ENCODE results near the gene NUP42. TPM values are rescaled to one million over a fixed set of nuclear protein-coding genes. Genes with fewer than 3 reads are reported as not detected.

Gene NUP42
- total RNA-seq, 1 donor from 2014 or later: 45.8 TPM

- Mint-ChIP-seq H3K27me3 (ENCODE audit: low read depth) (no peaks in the 10 kb centered on the region), H3K4me3 (no peak overlapping the region), H3K9me3 (no peaks in the 10 kb centered on the region), H3K4me1 (peaks cover 18% of the 10 kb centered on the region), H3K36me3 (peaks cover 6% of the 10 kb centered on the region), H3K27ac (no peak overlapping the region)
- no peak for TF ChIP-seq CTCF (IDR thresholded peaks at IDR 0.05; ENCODE audit: unreplicated experiment)
- no peak for DNase-seq (ENCODE audit: low spot score in 2 of 2, unreplicated experiment in 2 of 2)
These were observed 28.7 kb downstream of the NUP42 start for GRCh38 chr7:23210506-23210905.

- H3K4me3 Mint-ChIP-seq: peak overlapping the region; percentile 33
- peaks cover 2% of the 10 kb centered on the region for H3K36me3 Mint-ChIP-seq
- DNase-seq (ENCODE audit: low spot score in 2 of 2, unreplicated experiment in 2 of 2): no peak
- no peaks in the 10 kb centered on the region for H3K27me3 Mint-ChIP-seq (ENCODE audit: low read depth)
- H3K4me1 Mint-ChIP-seq: peaks cover 18% of the 10 kb centered on the region
- no peaks in the 10 kb centered on the region for H3K9me3 Mint-ChIP-seq
- peak overlapping the region; percentile 26 for H3K27ac Mint-ChIP-seq
- no peak for TF ChIP-seq CTCF (IDR thresholded peaks at IDR 0.05; ENCODE audit: unreplicated experiment)
These were observed 29.7 kb downstream of the NUP42 start for GRCh38 chr7:23211589-23211988.

- no peaks in the 10 kb centered on the region for H3K9me3 Mint-ChIP-seq
- no peaks in the 10 kb centered on the region for H3K27me3 Mint-ChIP-seq (ENCODE audit: low read depth)
- TF ChIP-seq CTCF (IDR thresholded peaks at IDR 0.05; ENCODE audit: unreplicated experiment): no peak
- H3K4me3 Mint-ChIP-seq: no peak overlapping the region
- H3K36me3 Mint-ChIP-seq: no peaks in the 10 kb centered on the region
- peaks cover 18% of the 10 kb centered on the region for H3K4me1 Mint-ChIP-seq
- H3K27ac Mint-ChIP-seq: peak overlapping the region; percentile 26
- no peak for DNase-seq (ENCODE audit: low spot score in 2 of 2, unreplicated experiment in 2 of 2)
These were observed 30.5 kb downstream of the NUP42 start for GRCh38 chr7:23212395-23212794.

GRCh38 chr7:23212841-23213240, 31.0 kb downstream of the NUP42 start:
- Mint-ChIP-seq H3K36me3 (no peaks in the 10 kb centered on the region), H3K4me1 (peaks cover 18% of the 10 kb centered on the region), H3K27ac (no peak overlapping the region), H3K4me3 (no peak overlapping the region), H3K9me3 (no peaks in the 10 kb centered on the region), H3K27me3 (ENCODE audit: low read depth) (no peaks in the 10 kb centered on the region)
- TF ChIP-seq CTCF (IDR thresholded peaks at IDR 0.05; ENCODE audit: unreplicated experiment): no peak
- DNase-seq (ENCODE audit: low spot score in 2 of 2, unreplicated experiment in 2 of 2): no peak

GRCh38 chr7:23213755-23214154, 31.9 kb downstream of the NUP42 start:
- no peaks in the 10 kb centered on the region for H3K36me3 Mint-ChIP-seq
- H3K4me1 Mint-ChIP-seq: peaks cover 18% of the 10 kb centered on the region
- H3K4me3 Mint-ChIP-seq: no peak overlapping the region
- DNase-seq (ENCODE audit: low spot score in 2 of 2, unreplicated experiment in 2 of 2): no peak
- H3K27ac Mint-ChIP-seq: no peak overlapping the region
- no peaks in the 10 kb centered on the region for H3K27me3 Mint-ChIP-seq (ENCODE audit: low read depth)
- TF ChIP-seq CTCF (IDR thresholded peaks at IDR 0.05; ENCODE audit: unreplicated experiment): no peak
- H3K9me3 Mint-ChIP-seq: no peaks in the 10 kb centered on the region

- no peak for TF ChIP-seq CTCF (IDR thresholded peaks at IDR 0.05; ENCODE audit: unreplicated experiment)
- DNase-seq (ENCODE audit: low spot score in 2 of 2, unreplicated experiment in 2 of 2): no peak
- Mint-ChIP-seq H3K27me3 (ENCODE audit: low read depth) (no peaks in the 10 kb centered on the region), H3K4me3 (no peak overlapping the region), H3K4me1 (peaks cover 18% of the 10 kb centered on the region), H3K27ac (no peak overlapping the region), H3K36me3 (no peaks in the 10 kb centered on the region), H3K9me3 (no peaks in the 10 kb centered on the region)
These were observed 32.6 kb downstream of the NUP42 start for GRCh38 chr7:23214423-23214822.

All from mesothelial cell of epicardium (in vitro differentiated cells).